PC-3 (cell line): ENCODE data around the gene ZSWIM1.

Experiments used
- EZH2 ChIP-seq: fragments of 300-600 bp; sonication (generic); IDR thresholded peaks from one replicate; pipeline ENCODE4 v1.6.1; 2017; ENCODE audit warnings: antibody characterized with exemption, mild to moderate bottlenecking, low read length; ENCODE audit not compliant: unreplicated experiment
- EZH2phosphoT487 ChIP-seq: fragments of 300-600 bp; sonication (generic); IDR thresholded peaks from 2 replicates; pipeline ENCODE4 v1.6.1; 2018; ENCODE audit warnings: mild to moderate bottlenecking, antibody characterized with exemption, low read length, borderline replicate concordance
- TF ChIP-seq, protein P1 (sequence below): fragments of 300-600 bp; sonication (generic); conservative IDR thresholded peaks from 2 replicates; pipeline ENCODE4 v1.5.1; 2017; ENCODE audit warnings: antibody characterized with exemption, low read depth, mild to moderate bottlenecking, low read length

DNA sequence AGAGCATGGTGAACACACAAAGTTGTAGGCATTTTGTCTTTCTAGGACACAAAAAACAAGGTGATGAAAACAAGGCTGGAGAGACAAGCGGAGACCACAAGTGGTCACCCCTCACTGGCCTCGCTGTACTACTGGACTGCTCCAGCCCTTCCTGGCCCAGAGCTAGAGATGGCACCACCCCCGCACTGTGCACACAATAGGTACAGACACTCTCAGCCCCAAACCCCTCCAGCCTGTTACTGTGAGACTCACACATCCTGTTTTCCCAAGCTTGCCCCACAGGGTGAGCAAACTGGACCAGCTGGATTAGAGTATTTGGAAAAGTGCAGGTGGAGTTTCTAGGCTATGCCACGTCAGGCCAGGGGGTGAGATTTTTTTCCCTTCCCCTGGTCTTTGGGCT lies 8.4 kb upstream of the ZSWIM1 start:
- TF ChIP-seq, protein P1, sequence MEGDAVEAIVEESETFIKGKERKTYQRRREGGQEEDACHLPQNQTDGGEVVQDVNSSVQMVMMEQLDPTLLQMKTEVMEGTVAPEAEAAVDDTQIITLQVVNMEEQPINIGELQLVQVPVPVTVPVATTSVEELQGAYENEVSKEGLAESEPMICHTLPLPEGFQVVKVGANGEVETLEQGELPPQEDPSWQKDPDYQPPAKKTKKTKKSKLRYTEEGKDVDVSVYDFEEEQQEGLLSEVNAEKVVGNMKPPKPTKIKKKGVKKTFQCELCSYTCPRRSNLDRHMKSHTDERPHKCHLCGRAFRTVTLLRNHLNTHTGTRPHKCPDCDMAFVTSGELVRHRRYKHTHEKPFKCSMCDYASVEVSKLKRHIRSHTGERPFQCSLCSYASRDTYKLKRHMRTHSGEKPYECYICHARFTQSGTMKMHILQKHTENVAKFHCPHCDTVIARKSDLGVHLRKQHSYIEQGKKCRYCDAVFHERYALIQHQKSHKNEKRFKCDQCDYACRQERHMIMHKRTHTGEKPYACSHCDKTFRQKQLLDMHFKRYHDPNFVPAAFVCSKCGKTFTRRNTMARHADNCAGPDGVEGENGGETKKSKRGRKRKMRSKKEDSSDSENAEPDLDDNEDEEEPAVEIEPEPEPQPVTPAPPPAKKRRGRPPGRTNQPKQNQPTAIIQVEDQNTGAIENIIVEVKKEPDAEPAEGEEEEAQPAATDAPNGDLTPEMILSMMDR: no peak
- TF ChIP-seq EZH2 (no peak), EZH2phosphoT487 (no peak)
